Measurements from ENCODE around the gene S100G.

DNA sequence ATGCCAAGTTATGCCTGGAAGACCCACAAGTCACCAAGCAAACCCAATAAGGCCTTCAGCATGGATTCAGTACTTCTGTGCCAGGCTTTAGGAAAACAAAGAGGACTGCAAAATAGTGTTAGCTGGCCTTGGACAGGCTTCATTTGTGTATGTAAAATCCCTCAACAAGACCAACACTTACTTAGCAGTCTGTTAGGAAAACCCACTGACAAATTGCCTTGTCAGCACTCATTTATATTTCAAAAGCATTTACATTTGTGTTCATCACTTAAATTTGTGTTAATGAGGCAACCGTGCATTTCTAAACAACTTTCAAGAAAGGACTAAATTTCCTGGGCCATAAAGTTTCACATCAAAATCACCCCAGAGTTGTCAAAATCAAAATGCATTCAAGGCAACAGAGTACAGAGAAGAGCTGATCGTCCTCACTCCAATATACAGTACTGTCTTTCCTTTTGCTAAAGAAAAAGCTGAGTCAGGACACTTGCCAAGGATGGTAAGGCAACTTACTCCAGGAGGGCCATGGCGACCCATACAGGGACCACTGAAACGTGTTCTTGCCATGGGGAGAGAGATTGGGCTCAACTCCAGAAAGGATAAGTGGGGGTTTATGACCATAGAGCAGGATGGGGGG lies 1.6 kb downstream of the S100G start:
- TF ChIP-seq, protein P1, sequence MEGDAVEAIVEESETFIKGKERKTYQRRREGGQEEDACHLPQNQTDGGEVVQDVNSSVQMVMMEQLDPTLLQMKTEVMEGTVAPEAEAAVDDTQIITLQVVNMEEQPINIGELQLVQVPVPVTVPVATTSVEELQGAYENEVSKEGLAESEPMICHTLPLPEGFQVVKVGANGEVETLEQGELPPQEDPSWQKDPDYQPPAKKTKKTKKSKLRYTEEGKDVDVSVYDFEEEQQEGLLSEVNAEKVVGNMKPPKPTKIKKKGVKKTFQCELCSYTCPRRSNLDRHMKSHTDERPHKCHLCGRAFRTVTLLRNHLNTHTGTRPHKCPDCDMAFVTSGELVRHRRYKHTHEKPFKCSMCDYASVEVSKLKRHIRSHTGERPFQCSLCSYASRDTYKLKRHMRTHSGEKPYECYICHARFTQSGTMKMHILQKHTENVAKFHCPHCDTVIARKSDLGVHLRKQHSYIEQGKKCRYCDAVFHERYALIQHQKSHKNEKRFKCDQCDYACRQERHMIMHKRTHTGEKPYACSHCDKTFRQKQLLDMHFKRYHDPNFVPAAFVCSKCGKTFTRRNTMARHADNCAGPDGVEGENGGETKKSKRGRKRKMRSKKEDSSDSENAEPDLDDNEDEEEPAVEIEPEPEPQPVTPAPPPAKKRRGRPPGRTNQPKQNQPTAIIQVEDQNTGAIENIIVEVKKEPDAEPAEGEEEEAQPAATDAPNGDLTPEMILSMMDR (IDR thresholded peaks at IDR 0.05; ENCODE audit: low read length): no peak
- TF ChIP-seq EZH2phosphoT487 (IDR thresholded peaks at IDR 0.05; ENCODE audit: low read length) (no peak), EZH2 (optimal IDR thresholded peaks at IDR 0.05; ENCODE audit: low read depth, low read length) (no peak)

All from MM.1S (cell line).